Measurements from ENCODE around the gene KHDC1L.

DNA sequence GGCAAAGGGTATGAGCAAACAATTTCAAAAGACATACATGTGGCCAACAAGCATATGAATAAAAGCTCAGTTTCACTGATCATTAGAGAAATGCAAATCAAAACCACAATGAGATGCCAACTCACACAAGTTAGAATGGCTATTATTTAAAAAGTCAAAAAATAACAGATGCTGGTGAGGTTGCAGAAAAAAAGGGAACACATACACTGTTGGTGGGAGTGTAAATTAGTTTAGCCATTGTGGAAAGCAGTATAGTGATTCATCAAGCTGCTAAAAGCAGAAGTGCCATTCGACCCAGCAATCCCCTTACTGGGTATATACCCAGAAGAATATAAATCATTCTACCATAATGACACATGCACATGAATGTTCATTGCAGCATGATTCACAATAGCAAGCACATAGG is 6.7 kb upstream of the KHDC1L start:
- TF ChIP-seq, protein P1, sequence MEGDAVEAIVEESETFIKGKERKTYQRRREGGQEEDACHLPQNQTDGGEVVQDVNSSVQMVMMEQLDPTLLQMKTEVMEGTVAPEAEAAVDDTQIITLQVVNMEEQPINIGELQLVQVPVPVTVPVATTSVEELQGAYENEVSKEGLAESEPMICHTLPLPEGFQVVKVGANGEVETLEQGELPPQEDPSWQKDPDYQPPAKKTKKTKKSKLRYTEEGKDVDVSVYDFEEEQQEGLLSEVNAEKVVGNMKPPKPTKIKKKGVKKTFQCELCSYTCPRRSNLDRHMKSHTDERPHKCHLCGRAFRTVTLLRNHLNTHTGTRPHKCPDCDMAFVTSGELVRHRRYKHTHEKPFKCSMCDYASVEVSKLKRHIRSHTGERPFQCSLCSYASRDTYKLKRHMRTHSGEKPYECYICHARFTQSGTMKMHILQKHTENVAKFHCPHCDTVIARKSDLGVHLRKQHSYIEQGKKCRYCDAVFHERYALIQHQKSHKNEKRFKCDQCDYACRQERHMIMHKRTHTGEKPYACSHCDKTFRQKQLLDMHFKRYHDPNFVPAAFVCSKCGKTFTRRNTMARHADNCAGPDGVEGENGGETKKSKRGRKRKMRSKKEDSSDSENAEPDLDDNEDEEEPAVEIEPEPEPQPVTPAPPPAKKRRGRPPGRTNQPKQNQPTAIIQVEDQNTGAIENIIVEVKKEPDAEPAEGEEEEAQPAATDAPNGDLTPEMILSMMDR (conservative IDR thresholded peaks at IDR 0.05; ENCODE audit: low read depth in 2 of 2): no peak
- TF ChIP-seq EZH2 (IDR thresholded peaks at IDR 0.05; ENCODE audit: low read depth, unreplicated experiment): no peak
- TF ChIP-seq JUNB (IDR thresholded peaks at IDR 0.05; ENCODE audit: unreplicated experiment): no peak
- TF ChIP-seq, protein P2, sequence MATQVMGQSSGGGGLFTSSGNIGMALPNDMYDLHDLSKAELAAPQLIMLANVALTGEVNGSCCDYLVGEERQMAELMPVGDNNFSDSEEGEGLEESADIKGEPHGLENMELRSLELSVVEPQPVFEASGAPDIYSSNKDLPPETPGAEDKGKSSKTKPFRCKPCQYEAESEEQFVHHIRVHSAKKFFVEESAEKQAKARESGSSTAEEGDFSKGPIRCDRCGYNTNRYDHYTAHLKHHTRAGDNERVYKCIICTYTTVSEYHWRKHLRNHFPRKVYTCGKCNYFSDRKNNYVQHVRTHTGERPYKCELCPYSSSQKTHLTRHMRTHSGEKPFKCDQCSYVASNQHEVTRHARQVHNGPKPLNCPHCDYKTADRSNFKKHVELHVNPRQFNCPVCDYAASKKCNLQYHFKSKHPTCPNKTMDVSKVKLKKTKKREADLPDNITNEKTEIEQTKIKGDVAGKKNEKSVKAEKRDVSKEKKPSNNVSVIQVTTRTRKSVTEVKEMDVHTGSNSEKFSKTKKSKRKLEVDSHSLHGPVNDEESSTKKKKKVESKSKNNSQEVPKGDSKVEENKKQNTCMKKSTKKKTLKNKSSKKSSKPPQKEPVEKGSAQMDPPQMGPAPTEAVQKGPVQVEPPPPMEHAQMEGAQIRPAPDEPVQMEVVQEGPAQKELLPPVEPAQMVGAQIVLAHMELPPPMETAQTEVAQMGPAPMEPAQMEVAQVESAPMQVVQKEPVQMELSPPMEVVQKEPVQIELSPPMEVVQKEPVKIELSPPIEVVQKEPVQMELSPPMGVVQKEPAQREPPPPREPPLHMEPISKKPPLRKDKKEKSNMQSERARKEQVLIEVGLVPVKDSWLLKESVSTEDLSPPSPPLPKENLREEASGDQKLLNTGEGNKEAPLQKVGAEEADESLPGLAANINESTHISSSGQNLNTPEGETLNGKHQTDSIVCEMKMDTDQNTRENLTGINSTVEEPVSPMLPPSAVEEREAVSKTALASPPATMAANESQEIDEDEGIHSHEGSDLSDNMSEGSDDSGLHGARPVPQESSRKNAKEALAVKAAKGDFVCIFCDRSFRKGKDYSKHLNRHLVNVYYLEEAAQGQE (IDR thresholded peaks at IDR 0.05; ENCODE audit: unreplicated experiment): no peak
- TF ChIP-seq EZH2phosphoT487 (IDR thresholded peaks at IDR 0.05; ENCODE audit: unreplicated experiment): no peak
